K562 (cell line): Measurements from ENCODE around the gene ATP2A1. TPM values are rescaled to one million over a fixed set of nuclear protein-coding genes. Genes with fewer than 3 reads are reported as not detected.

Experiments
- FOXO4 ChIP-seq: fragments of 450-650 bp; formaldehyde crosslinking; IDR thresholded peaks from 2 replicates; pipeline ENCODE4 v1.4.0; 2020; ENCODE audit warnings: mild to moderate bottlenecking, moderate library complexity
- LARP7 ChIP-seq: fragments of 450-650 bp; IDR thresholded peaks from 2 replicates; pipeline ENCODE4 v1.6.1; 2016
- MAZ ChIP-seq, 2 experiments: fragments of 450-650 bp in 1 of 2; sonication (generic) in 1 of 2; formaldehyde crosslinking; IDR thresholded peaks in 1 of 2; conservative IDR thresholded peaks in 1 of 2; 2 replicates each; pipeline versions ENCODE4 v1.4.0 to v1.5.0; 2020; ENCODE audit warnings: mild to moderate bottlenecking in 1 of 2, missing genetic modification reagents in 1 of 2
- RBFOX2 ChIP-seq: fragments of 200-400 bp; formaldehyde crosslinking; IDR thresholded peaks from 2 replicates; pipeline ENCODE4 v1.6.1; 2017; ENCODE audit warnings: low read depth, mild to moderate bottlenecking, low read length, moderate library complexity
- TRIM24 ChIP-seq, 2 experiments: fragments of 450-650 bp; IDR thresholded peaks; 2 replicates each; pipeline ENCODE4 v1.6.1; 2016
- ZFX ChIP-seq: sonication (generic); formaldehyde crosslinking; IDR thresholded peaks from 2 replicates; pipeline ENCODE4 v1.8.0; 2022; ENCODE audit warnings: mild to moderate bottlenecking, missing genetic modification reagents, moderate library complexity
- microRNA-seq: library from miRNA; unstranded; fragments of <30 nt; microRNA quantifications from one replicate; pipeline ENCODE4, GENCODE V29; 2018; ENCODE audit warnings: borderline microRNAs expressed
- polyA plus RNA-seq, 8 experiments: library from polyadenylated mRNA; depleted of rRNA in 4 of 8; stranded (reverse) in 5 of 8; unstranded in 3 of 8; fragments of >200 nt; fragmentation: Nextera tagmentation in 2 of 8; fragmentation: Illumina TruSeq in 1 of 8; extraction: Ambion mirVana in 2 of 8; extraction: Trizol in 1 of 8; gene quantifications; 2 replicates each; pipeline versions ENCODE4 v1.2.1 to v1.2.3, GENCODE V29; 2011 to 2014; ENCODE audit warnings: inconsistent platforms in 1 of 8, missing spikeins in 1 of 8
- small RNA-seq: library from RNA; depleted of rRNA; stranded (forward); fragments of <200 nt; gene quantifications from one replicate; pipeline ENCODE3, GENCODE V24; 2014
- total RNA-seq, 7 experiments: library from RNA; depleted of rRNA in 6 of 7; stranded (reverse); fragments of >200 nt in 6 of 7; fragmentation: Illumina TruSeq in 2 of 7; extraction: Trizol in 2 of 7; gene quantifications; 2 replicates each; pipeline versions ENCODE4 v1.2.1 to v1.2.3, GENCODE V29; 2011 to 2021; ENCODE audit warnings: low replicate concordance in 1 of 7
- TF ChIP-seq, protein P1 (sequence below): fragments of 450-650 bp; formaldehyde crosslinking; conservative IDR thresholded peaks from 2 replicates; pipeline ENCODE4 v1.4.0; 2022; ENCODE audit warnings: mild to moderate bottlenecking, missing genetic modification characterization
- TF ChIP-seq, protein P2 (sequence below), 2 experiments: fragments of 450-650 bp; conservative IDR thresholded peaks; 2 replicates each; pipeline ENCODE4 v1.6.1; 2017; ENCODE audit warnings: mild to moderate bottlenecking in 2 of 2, moderate library complexity in 2 of 2

ATP2A1 gene
- total and polyA plus RNA-seq, 9 of the 15 experiments (the other 6 are each of a cell fraction or from before 2014, with no cell fraction given), result 0.25 to 2.6 (median 0.65) TPM

GRCh38 chr16:28951410-28951943 lies 73.2 kb downstream of the ATP2A1 start (continued):
- TF ChIP-seq ZFX (CRISPR knock-in tag) (0 out of 2 replicates have a peak, but pooled peaks have one; percentile 7), MAZ (CRISPR knock-in tag; conservative IDR thresholded peaks at IDR 0.05 in 1 of 2, IDR thresholded peaks at IDR 0.05 in 1 of 2) (0 out of 4 replicates have a peak, but pooled peaks of 1 of the 2 experiments have one; percentile 0), FOXO4 (CRISPR knock-in tag) (no peak), TRIM24 (IDR thresholded peaks at IDR 0.05) (0 out of 4 replicates have a peak, but pooled peaks of 1 of the 2 experiments have one; percentile 12), RBFOX2 (peak; percentile 59), LARP7 (peak; percentile 77; the same call in 1 of the 2 replicates)
- TF ChIP-seq, protein P1, sequence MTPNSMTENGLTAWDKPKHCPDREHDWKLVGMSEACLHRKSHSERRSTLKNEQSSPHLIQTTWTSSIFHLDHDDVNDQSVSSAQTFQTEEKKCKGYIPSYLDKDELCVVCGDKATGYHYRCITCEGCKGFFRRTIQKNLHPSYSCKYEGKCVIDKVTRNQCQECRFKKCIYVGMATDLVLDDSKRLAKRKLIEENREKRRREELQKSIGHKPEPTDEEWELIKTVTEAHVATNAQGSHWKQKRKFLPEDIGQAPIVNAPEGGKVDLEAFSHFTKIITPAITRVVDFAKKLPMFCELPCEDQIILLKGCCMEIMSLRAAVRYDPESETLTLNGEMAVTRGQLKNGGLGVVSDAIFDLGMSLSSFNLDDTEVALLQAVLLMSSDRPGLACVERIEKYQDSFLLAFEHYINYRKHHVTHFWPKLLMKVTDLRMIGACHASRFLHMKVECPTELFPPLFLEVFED (CRISPR knock-in tag), result peak; percentile 54; the same call in 1 of the 2 replicates
- TF ChIP-seq, protein P2, sequence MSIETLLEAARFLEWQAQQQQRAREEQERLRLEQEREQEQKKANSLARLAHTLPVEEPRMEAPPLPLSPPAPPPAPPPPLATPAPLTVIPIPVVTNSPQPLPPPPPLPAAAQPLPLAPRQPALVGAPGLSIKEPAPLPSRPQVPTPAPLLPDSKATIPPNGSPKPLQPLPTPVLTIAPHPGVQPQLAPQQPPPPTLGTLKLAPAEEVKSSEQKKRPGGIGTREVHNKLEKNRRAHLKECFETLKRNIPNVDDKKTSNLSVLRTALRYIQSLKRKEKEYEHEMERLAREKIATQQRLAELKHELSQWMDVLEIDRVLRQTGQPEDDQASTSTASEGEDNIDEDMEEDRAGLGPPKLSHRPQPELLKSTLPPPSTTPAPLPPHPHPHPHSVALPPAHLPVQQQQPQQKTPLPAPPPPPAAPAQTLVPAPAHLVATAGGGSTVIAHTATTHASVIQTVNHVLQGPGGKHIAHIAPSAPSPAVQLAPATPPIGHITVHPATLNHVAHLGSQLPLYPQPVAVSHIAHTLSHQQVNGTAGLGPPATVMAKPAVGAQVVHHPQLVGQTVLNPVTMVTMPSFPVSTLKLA (conservative IDR thresholded peaks at IDR 0.05), result no peak

Small RNA genes within 50 kb of the gene (microRNA-seq; reads per million reads assigned to microRNA genes)
- gene MIR4721, result not detected

Small RNA genes within 50 kb of the gene (small RNA-seq; reads per million reads assigned to genes)
- not detected for gene RF00416

Other genes with a start within 250 kb of the ATP2A1 start
Only the 7 nearest of the 11 such genes appear.
- gene ATXN2L, start 55.5 kb upstream of the ATP2A1 start, total RNA-seq (2014; rRNA removed), result 62.2 and 78.2 TPM in 2 replicates
- 37.2 and 38.7 TPM in 2 replicates for gene ATXN2L, start 55.5 kb upstream of the ATP2A1 start, total RNA-seq (2014; rRNA removed; fragmentation: Illumina TruSeq; extraction: Trizol)
- 35.7 and 36.4 TPM in 2 replicates for gene ATXN2L, start 55.5 kb upstream of the ATP2A1 start, total RNA-seq (2015; rRNA removed; fragmentation: Illumina TruSeq; extraction: Trizol)
- 233 and 280 TPM in 2 replicates for gene ATXN2L, start 55.5 kb upstream of the ATP2A1 start, total RNA-seq (2021)
- gene ATXN2L, start 55.5 kb upstream of the ATP2A1 start, polyA plus RNA-seq (2011; rRNA removed), result 25.1 and 43.6 TPM in 2 replicates
- gene ATXN2L, start 55.5 kb upstream of the ATP2A1 start, polyA plus RNA-seq (2014; fragmentation: Illumina TruSeq; extraction: Trizol), result 130 and 193 TPM in 2 replicates
- 1 to 10 TPM; 3.8 to 6.5 TPM for gene ATXN2L, start 55.5 kb upstream of the ATP2A1 start, polyA plus RNA-seq (2014; fragmentation: Nextera tagmentation; extraction: Ambion mirVana)
- 115 and 145 TPM in 2 replicates for gene ATXN2L, start 55.5 kb upstream of the ATP2A1 start, polyA plus RNA-seq (2014; rRNA removed)
- 366 and 468 TPM in 2 replicates for gene TUFM, start 32.1 kb upstream of the ATP2A1 start, total RNA-seq (2014; rRNA removed)
- 202 and 249 TPM in 2 replicates for gene TUFM, start 32.1 kb upstream of the ATP2A1 start, total RNA-seq (2014; rRNA removed; fragmentation: Illumina TruSeq; extraction: Trizol)
- 255 and 256 TPM in 2 replicates for gene TUFM, start 32.1 kb upstream of the ATP2A1 start, total RNA-seq (2015; rRNA removed; fragmentation: Illumina TruSeq; extraction: Trizol)
- gene TUFM, start 32.1 kb upstream of the ATP2A1 start, total RNA-seq (2021), result 410 and 434 TPM in 2 replicates
- 174 and 217 TPM in 2 replicates for gene TUFM, start 32.1 kb upstream of the ATP2A1 start, polyA plus RNA-seq (2011; rRNA removed)
- 354 and 374 TPM in 2 replicates for gene TUFM, start 32.1 kb upstream of the ATP2A1 start, polyA plus RNA-seq (2014; fragmentation: Illumina TruSeq; extraction: Trizol)
- gene TUFM, start 32.1 kb upstream of the ATP2A1 start, polyA plus RNA-seq (2014; fragmentation: Nextera tagmentation; extraction: Ambion mirVana), result 10 to 100 TPM; 34.1 to 71.2 TPM
- 275 and 298 TPM in 2 replicates for gene TUFM, start 32.1 kb upstream of the ATP2A1 start, polyA plus RNA-seq (2014; rRNA removed)
- gene SH2B1, start 14.6 kb upstream of the ATP2A1 start, total RNA-seq (2014; rRNA removed), result 24.7 and 25.9 TPM in 2 replicates
- 4.2 and 9.5 TPM in 2 replicates for gene SH2B1, start 14.6 kb upstream of the ATP2A1 start, total RNA-seq (2014; rRNA removed; fragmentation: Illumina TruSeq; extraction: Trizol)
- 15.3 and 16.8 TPM in 2 replicates for gene SH2B1, start 14.6 kb upstream of the ATP2A1 start, total RNA-seq (2015; rRNA removed; fragmentation: Illumina TruSeq; extraction: Trizol)
- gene SH2B1, start 14.6 kb upstream of the ATP2A1 start, total RNA-seq (2021), result 52.5 and 58.2 TPM in 2 replicates
- gene SH2B1, start 14.6 kb upstream of the ATP2A1 start, polyA plus RNA-seq (2011; rRNA removed), result 12.3 and 23.7 TPM in 2 replicates
- gene SH2B1, start 14.6 kb upstream of the ATP2A1 start, polyA plus RNA-seq (2014; fragmentation: Illumina TruSeq; extraction: Trizol), result 39.4 and 43.6 TPM in 2 replicates
- gene SH2B1, start 14.6 kb upstream of the ATP2A1 start, polyA plus RNA-seq (2014; fragmentation: Nextera tagmentation; extraction: Ambion mirVana), result under 1 TPM; 0.18 to 0.53 TPM
- gene SH2B1, start 14.6 kb upstream of the ATP2A1 start, polyA plus RNA-seq (2014; rRNA removed), result 41.7 and 42.5 TPM in 2 replicates
- 13.4 and 14.4 TPM in 2 replicates for gene RABEP2, start 46.8 kb downstream of the ATP2A1 start, total RNA-seq (2014; rRNA removed)
- gene RABEP2, start 46.8 kb downstream of the ATP2A1 start, total RNA-seq (2014; rRNA removed; fragmentation: Illumina TruSeq; extraction: Trizol), result 1.3 and 2.4 TPM in 2 replicates
- gene RABEP2, start 46.8 kb downstream of the ATP2A1 start, total RNA-seq (2015; rRNA removed; fragmentation: Illumina TruSeq; extraction: Trizol), result 10.1 and 11.0 TPM in 2 replicates
- gene RABEP2, start 46.8 kb downstream of the ATP2A1 start, total RNA-seq (2021), result 7.9 and 10.6 TPM in 2 replicates
- 3.5 and 4.9 TPM in 2 replicates for gene RABEP2, start 46.8 kb downstream of the ATP2A1 start, polyA plus RNA-seq (2011; rRNA removed)
- 1.6 and 4.5 TPM in 2 replicates for gene RABEP2, start 46.8 kb downstream of the ATP2A1 start, polyA plus RNA-seq (2014; fragmentation: Illumina TruSeq; extraction: Trizol)
- under 1 TPM; 0.15 to 0.20 TPM for gene RABEP2, start 46.8 kb downstream of the ATP2A1 start, polyA plus RNA-seq (2014; fragmentation: Nextera tagmentation; extraction: Ambion mirVana)
- 10.3 and 16.6 TPM in 2 replicates for gene RABEP2, start 46.8 kb downstream of the ATP2A1 start, polyA plus RNA-seq (2014; rRNA removed)
- 2.8 and 4.0 TPM in 2 replicates for gene CD19, start 53.5 kb downstream of the ATP2A1 start, total RNA-seq (2014; rRNA removed)
- 1.2 and 1.3 TPM in 2 replicates for gene CD19, start 53.5 kb downstream of the ATP2A1 start, total RNA-seq (2014; rRNA removed; fragmentation: Illumina TruSeq; extraction: Trizol)
- 3.3 and 4.0 TPM in 2 replicates for gene CD19, start 53.5 kb downstream of the ATP2A1 start, total RNA-seq (2015; rRNA removed; fragmentation: Illumina TruSeq; extraction: Trizol)
- gene CD19, start 53.5 kb downstream of the ATP2A1 start, total RNA-seq (2021), result 3.0 and 3.7 TPM in 2 replicates
- 1.4 and 2.1 TPM in 2 replicates for gene CD19, start 53.5 kb downstream of the ATP2A1 start, polyA plus RNA-seq (2011; rRNA removed)
- gene CD19, start 53.5 kb downstream of the ATP2A1 start, polyA plus RNA-seq (2014; fragmentation: Illumina TruSeq; extraction: Trizol), result 1.3 and 3.3 TPM in 2 replicates
- gene CD19, start 53.5 kb downstream of the ATP2A1 start, polyA plus RNA-seq (2014; fragmentation: Nextera tagmentation; extraction: Ambion mirVana), result under 1 TPM in 1 of 2 experiments, not detected in 1; 0.27 TPM
- gene CD19, start 53.5 kb downstream of the ATP2A1 start, polyA plus RNA-seq (2014; rRNA removed), result 2.6 and 4.1 TPM in 2 replicates
- gene NFATC2IP, start 72.4 kb downstream of the ATP2A1 start, total RNA-seq (2014; rRNA removed), result 45.5 and 67.2 TPM in 2 replicates
- 45.9 and 46.9 TPM in 2 replicates for gene NFATC2IP, start 72.4 kb downstream of the ATP2A1 start, total RNA-seq (2014; rRNA removed; fragmentation: Illumina TruSeq; extraction: Trizol)
- 40.6 and 41.5 TPM in 2 replicates for gene NFATC2IP, start 72.4 kb downstream of the ATP2A1 start, total RNA-seq (2015; rRNA removed; fragmentation: Illumina TruSeq; extraction: Trizol)
- gene NFATC2IP, start 72.4 kb downstream of the ATP2A1 start, total RNA-seq (2021), result 49.2 and 54.3 TPM in 2 replicates
- gene NFATC2IP, start 72.4 kb downstream of the ATP2A1 start, polyA plus RNA-seq (2011; rRNA removed), result 100 and 106 TPM in 2 replicates
- gene NFATC2IP, start 72.4 kb downstream of the ATP2A1 start, polyA plus RNA-seq (2014; fragmentation: Illumina TruSeq; extraction: Trizol), result 55.1 and 62.0 TPM in 2 replicates
- gene NFATC2IP, start 72.4 kb downstream of the ATP2A1 start, polyA plus RNA-seq (2014; fragmentation: Nextera tagmentation; extraction: Ambion mirVana), result 10 to 100 TPM; 15.6 to 16.1 TPM
- gene NFATC2IP, start 72.4 kb downstream of the ATP2A1 start, polyA plus RNA-seq (2014; rRNA removed), result 73.7 and 80.9 TPM in 2 replicates
- 37.8 and 48.4 TPM in 2 replicates for gene SPNS1, start 96.3 kb downstream of the ATP2A1 start, total RNA-seq (2014; rRNA removed)
- 6.2 and 9.0 TPM in 2 replicates for gene SPNS1, start 96.3 kb downstream of the ATP2A1 start, total RNA-seq (2014; rRNA removed; fragmentation: Illumina TruSeq; extraction: Trizol)
- gene SPNS1, start 96.3 kb downstream of the ATP2A1 start, total RNA-seq (2015; rRNA removed; fragmentation: Illumina TruSeq; extraction: Trizol), result 13.7 and 16.3 TPM in 2 replicates
- 64.9 and 69.8 TPM in 2 replicates for gene SPNS1, start 96.3 kb downstream of the ATP2A1 start, total RNA-seq (2021)
- 12.3 and 20.6 TPM in 2 replicates for gene SPNS1, start 96.3 kb downstream of the ATP2A1 start, polyA plus RNA-seq (2011; rRNA removed)
- gene SPNS1, start 96.3 kb downstream of the ATP2A1 start, polyA plus RNA-seq (2014; fragmentation: Illumina TruSeq; extraction: Trizol), result 22.2 and 38.7 TPM in 2 replicates
- gene SPNS1, start 96.3 kb downstream of the ATP2A1 start, polyA plus RNA-seq (2014; fragmentation: Nextera tagmentation; extraction: Ambion mirVana), result 1 to 10 TPM in 1 of 2 experiments, under 1 TPM in 1; 0.58 to 2.9 TPM
- 37.8 and 40.6 TPM in 2 replicates for gene SPNS1, start 96.3 kb downstream of the ATP2A1 start, polyA plus RNA-seq (2014; rRNA removed)